Mesendoderm (in vitro differentiated cells): ENCODE data around the gene MTHFD1L.

Source experiments
- DNase-seq: peaks from one replicate; pipeline ENCODE4 v3.0.0; 2013
- H2AK5ac ChIP-seq: 2 replicates; pipeline ENCODE4 v1.6.1; 2013; ENCODE audit warnings: low read length, inconsistent platforms
- H2BK120ac ChIP-seq: 2 replicates; pipeline ENCODE4 v1.6.1; 2013; ENCODE audit warnings: low read depth, mild to moderate bottlenecking, low read length, moderate library complexity, mixed read lengths
- H2BK15ac ChIP-seq: replicated peaks from 2 replicates; pipeline ENCODE4 v1.6.1; 2013; ENCODE audit warnings: low read depth, mild to moderate bottlenecking, moderate library complexity
- H2BK5ac ChIP-seq: 2 replicates; pipeline ENCODE4 v1.6.1; 2013; ENCODE audit warnings: low read length, inconsistent platforms
- H3K18ac ChIP-seq: 2 replicates; pipeline ENCODE4 v1.6.1; 2013; ENCODE audit warnings: mild to moderate bottlenecking, low read length, mixed read lengths
- H3K23ac ChIP-seq: one replicate; pipeline ENCODE4 v1.6.1; 2013; ENCODE audit warnings: low read length
- H3K27ac ChIP-seq: 2 replicates; pipeline ENCODE4 v1.5.1; 2013; ENCODE audit warnings: low read depth, mild to moderate bottlenecking, inconsistent platforms, low read length, moderate library complexity
- H3K27me3 ChIP-seq: 2 replicates; pipeline ENCODE4 v1.6.1; 2013; ENCODE audit warnings: low read length, control low read depth, mild to moderate bottlenecking, inconsistent platforms; ENCODE audit not compliant: insufficient read depth, poor library complexity
- H3K36me3 ChIP-seq: 2 replicates; pipeline ENCODE4 v1.6.1; 2013; ENCODE audit warnings: low read length, inconsistent platforms; ENCODE audit not compliant: control insufficient read depth, insufficient read depth
- H3K4ac ChIP-seq: one replicate; pipeline ENCODE4 v1.6.1; 2013; ENCODE audit warnings: low read depth, mild to moderate bottlenecking, low read length, moderate library complexity
- H3K4me1 ChIP-seq: 2 replicates; pipeline ENCODE4 v1.6.1; 2013; ENCODE audit warnings: low read depth, low read length, inconsistent platforms; ENCODE audit not compliant: control insufficient read depth
- H3K4me2 ChIP-seq: 2 replicates; pipeline ENCODE4 v1.6.1; 2013; ENCODE audit warnings: low read length
- H3K4me3 ChIP-seq: 2 replicates; pipeline ENCODE4 v1.5.1; 2013; ENCODE audit warnings: mild to moderate bottlenecking, low read length
- H3K56ac ChIP-seq: one replicate; pipeline ENCODE4 v1.6.1; 2013; ENCODE audit warnings: low read length
- H3K79me1 ChIP-seq: 2 replicates; pipeline ENCODE4 v1.6.1; 2013; ENCODE audit warnings: low read length, inconsistent platforms
- H3K79me2 ChIP-seq: 2 replicates; pipeline ENCODE4 v1.6.1; 2013; ENCODE audit warnings: mild to moderate bottlenecking, low read length; ENCODE audit not compliant: control insufficient read depth, insufficient read depth
- H3K9ac ChIP-seq: 2 replicates; pipeline ENCODE4 v1.6.1; 2013; ENCODE audit warnings: low read length, inconsistent platforms
- H4K5ac ChIP-seq: one replicate; pipeline ENCODE4 v1.6.1; 2013; ENCODE audit warnings: low read length
- H4K8ac ChIP-seq: one replicate; pipeline ENCODE4 v1.6.1; 2013; ENCODE audit warnings: low read depth, mild to moderate bottlenecking, control low read depth, low read length, moderate library complexity
- WGBS: extraction: QIAGEN DNeasy Blood & Tissue Kit; methylation state at CpG from one replicate; pipeline ENCODE4 v1.1.7; 2013; ENCODE audit warnings: low lambda C conversion rate, missing lambda C conversion rate; ENCODE audit not compliant: insufficient coverage; ENCODE audit errors: extremely low coverage; 5-methylcytosine and 5-hydroxymethylcytosine counted together

MTHFD1L gene

DNA sequence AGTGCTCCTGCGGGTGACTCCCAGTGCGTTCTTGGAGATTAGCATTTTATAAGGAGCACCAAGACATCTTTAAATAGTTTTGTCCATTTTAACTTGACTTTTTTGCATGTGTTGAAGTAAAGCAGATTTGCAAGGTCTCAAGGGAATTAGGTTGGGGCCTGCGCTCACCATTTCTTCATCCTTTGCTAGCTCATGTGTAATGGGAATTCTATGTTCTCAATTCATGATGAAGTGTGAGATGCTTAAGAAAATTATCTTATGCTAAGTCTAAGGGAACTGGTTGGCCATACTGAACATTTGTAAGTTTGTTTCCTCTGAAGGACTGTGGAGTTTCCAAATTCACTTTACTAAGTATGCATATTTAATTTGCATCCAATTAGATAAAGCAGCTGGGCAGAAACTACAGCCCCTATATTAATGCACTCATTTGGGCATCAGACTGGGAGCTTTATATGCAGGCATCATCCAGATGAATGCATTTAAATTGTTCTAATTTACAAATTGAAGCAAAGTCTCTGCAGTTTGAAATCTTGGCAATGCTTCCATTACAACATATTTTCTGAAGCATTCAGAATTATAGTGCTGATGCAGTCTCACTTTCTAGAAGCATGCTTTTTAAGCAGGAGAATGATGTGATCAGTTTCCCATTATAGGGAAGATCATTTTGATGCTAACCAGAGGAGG is 266.0 kb downstream of the MTHFD1L start:
- Histone ChIP-seq H3K79me1 (no peaks in the 10 kb centered on the region), H3K27ac (no peak overlapping the region), H3K9ac (no peak overlapping the region), H3K27me3 (no peaks in the 10 kb centered on the region), H4K5ac (no peak overlapping the region), H2BK120ac (no peak overlapping the region), H3K4ac (no peak overlapping the region), H2BK15ac (no peak overlapping the region), H2AK5ac (no peak overlapping the region), H3K4me2 (no peak overlapping the region), H3K23ac (no peak overlapping the region), H3K4me1 (peaks cover 4% of the 10 kb centered on the region), H2BK5ac (no peak overlapping the region), H3K56ac (no peak overlapping the region), H4K8ac (no peak overlapping the region), H3K36me3 (no peaks in the 10 kb centered on the region), H3K18ac (no peak overlapping the region), H3K4me3 (no peak overlapping the region), H3K79me2 (no peaks in the 10 kb centered on the region)
- WGBS = no CpG with 5 or more reads among the region's 3 CpGs
- no peak for DNase-seq

DNA sequence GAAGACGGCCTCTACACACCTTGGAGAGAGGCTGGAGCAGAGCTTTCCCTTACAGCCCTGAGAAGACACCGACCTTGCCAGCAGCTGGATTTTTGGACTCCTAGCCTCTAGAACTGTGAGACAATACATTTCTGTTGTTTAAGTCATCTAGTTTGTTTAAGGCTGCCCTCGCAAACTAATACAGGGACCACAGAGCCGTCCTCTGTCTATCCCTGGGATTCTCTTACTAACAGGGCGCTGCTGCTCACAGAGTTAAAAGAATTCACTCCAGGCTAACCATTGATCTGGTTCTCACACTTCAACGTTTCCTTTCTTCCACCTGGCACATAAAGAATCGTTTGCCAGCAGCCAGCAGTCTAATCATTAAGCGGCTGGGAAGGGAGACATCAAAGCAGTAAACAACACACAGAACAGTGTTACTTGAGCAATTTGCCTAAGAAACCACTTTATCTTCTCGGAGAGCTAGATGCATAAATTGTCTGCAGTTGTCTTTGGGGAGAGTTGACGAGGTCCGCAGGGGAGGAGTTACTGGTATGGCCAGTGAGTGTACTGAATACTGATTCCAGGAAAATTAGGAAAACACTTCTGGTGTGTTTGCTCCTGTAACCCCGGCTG is 270.7 kb downstream of the MTHFD1L start:
- Histone ChIP-seq H3K18ac (no peak overlapping the region), H3K9ac (no peak overlapping the region), H3K36me3 (no peaks in the 10 kb centered on the region), H2BK5ac (no peak overlapping the region), H2BK120ac (no peak overlapping the region), H2BK15ac (no peak overlapping the region), H2AK5ac (no peak overlapping the region), H3K4me3 (no peak overlapping the region), H3K4me2 (no peak overlapping the region), H3K4me1 (no peaks in the 10 kb centered on the region), H3K23ac (no peak overlapping the region), H4K8ac (no peak overlapping the region), H3K79me2 (no peaks in the 10 kb centered on the region), H3K79me1 (no peaks in the 10 kb centered on the region), H3K27me3 (no peaks in the 10 kb centered on the region), H3K56ac (no peak overlapping the region), H3K27ac (no peak overlapping the region), H3K4ac (no peak overlapping the region), H4K5ac (no peak overlapping the region)
- no CpG with 5 or more reads among the region's 12 CpGs for WGBS
- no peak for DNase-seq

DNA sequence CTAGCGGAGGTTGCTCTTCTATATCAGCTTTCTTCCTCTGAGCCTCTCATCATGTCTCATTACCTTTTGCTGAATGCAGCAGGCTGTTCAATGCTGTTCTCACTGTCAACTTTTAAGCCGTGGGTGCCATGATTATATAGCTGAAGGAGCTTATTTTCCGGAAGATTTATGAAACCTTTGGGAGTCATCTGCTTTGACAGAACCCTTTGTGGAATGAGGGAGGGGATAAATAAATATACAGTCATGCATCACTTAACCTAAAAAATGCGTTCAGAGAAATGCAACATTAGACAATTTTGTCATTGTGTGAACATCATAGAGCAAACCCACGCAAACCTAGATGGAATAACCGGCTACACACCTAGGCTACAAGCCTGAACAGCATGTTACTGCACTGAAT is 272.0 kb downstream of the MTHFD1L start:
- H3K56ac ChIP-seq = no peak overlapping the region
- no peak overlapping the region for H3K18ac ChIP-seq
- no peak overlapping the region for H4K5ac ChIP-seq
- H3K36me3 ChIP-seq = no peaks in the 10 kb centered on the region
- no peaks in the 10 kb centered on the region for H3K79me1 ChIP-seq
- H3K4ac ChIP-seq = no peak overlapping the region
- no peaks in the 10 kb centered on the region for H3K79me2 ChIP-seq
- H3K23ac ChIP-seq = no peak overlapping the region
- no CpG with 5 or more reads among the region's 6 CpGs for WGBS
- H2AK5ac ChIP-seq = no peak overlapping the region
- no peak overlapping the region for H2BK120ac ChIP-seq
- no peak overlapping the region for H3K4me2 ChIP-seq
- no peak overlapping the region for H3K9ac ChIP-seq
- no peak overlapping the region for H3K27ac ChIP-seq
- DNase-seq = no peak
- H2BK15ac ChIP-seq = no peak overlapping the region
- H3K4me3 ChIP-seq = no peak overlapping the region
- H4K8ac ChIP-seq = no peak overlapping the region
- no peak overlapping the region for H2BK5ac ChIP-seq
- H3K27me3 ChIP-seq = no peaks in the 10 kb centered on the region
- no peaks in the 10 kb centered on the region for H3K4me1 ChIP-seq

DNA sequence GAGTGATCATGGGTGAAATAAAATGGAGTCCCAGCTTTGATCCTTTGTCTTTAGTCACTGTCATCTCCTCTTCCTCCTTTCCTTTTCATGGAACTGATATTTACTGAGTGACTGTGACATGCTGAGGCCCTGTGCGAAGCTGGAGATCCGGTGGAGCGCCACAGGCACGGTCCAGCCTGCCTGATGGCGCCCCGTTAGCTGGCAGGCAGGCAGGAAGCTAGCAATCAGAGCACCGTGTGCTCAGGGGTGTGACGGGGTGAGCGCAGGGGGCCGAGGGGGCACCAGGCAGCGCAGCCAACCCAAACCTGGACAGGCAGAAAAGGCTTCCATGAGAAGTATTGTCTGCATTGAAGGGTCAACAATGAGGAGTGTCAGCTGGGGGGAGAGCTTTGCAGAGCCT is 274.0 kb downstream of the MTHFD1L start:
- Histone ChIP-seq H3K79me1 (no peaks in the 10 kb centered on the region), H3K27me3 (no peaks in the 10 kb centered on the region), H3K4ac (no peak overlapping the region), H3K4me1 (no peaks in the 10 kb centered on the region), H3K23ac (no peak overlapping the region), H3K4me3 (no peak overlapping the region), H3K4me2 (no peak overlapping the region), H3K79me2 (no peaks in the 10 kb centered on the region), H4K8ac (no peak overlapping the region), H3K18ac (no peak overlapping the region), H3K56ac (no peak overlapping the region), H3K36me3 (no peaks in the 10 kb centered on the region), H2BK5ac (no peak overlapping the region), H2AK5ac (no peak overlapping the region), H3K9ac (no peak overlapping the region), H2BK15ac (no peak overlapping the region), H3K27ac (no peak overlapping the region), H4K5ac (no peak overlapping the region), H2BK120ac (no peak overlapping the region)
- DNase-seq = no peak
- no CpG with 5 or more reads among the region's 11 CpGs for WGBS

DNA sequence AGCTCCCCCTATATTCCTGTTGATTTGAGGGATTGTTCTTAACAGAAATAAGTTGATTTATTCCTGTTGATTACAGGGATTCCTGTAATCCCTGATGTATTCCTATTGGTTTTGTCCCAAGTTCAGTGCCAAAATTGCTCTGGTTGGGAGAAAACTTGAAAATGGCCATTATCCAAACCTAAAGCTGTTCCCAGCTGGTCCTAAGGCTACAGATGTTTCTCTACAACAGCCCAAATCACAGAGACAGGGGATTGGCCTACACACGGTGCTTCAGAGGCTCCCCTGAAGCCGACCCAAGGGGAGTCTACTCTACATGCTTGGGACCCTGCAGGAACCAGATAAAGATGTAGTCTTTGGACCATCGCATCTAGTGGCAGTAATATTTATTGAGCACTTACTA is 275.3 kb downstream of the MTHFD1L start:
- H3K79me2 ChIP-seq = no peaks in the 10 kb centered on the region
- no peak overlapping the region for H3K4me2 ChIP-seq
- no peak overlapping the region for H2AK5ac ChIP-seq
- no peak overlapping the region for H2BK15ac ChIP-seq
- H3K27ac ChIP-seq = no peak overlapping the region
- H3K23ac ChIP-seq = no peak overlapping the region
- no peak for DNase-seq
- H4K8ac ChIP-seq = no peak overlapping the region
- H3K18ac ChIP-seq = no peak overlapping the region
- H2BK120ac ChIP-seq = no peak overlapping the region
- H3K27me3 ChIP-seq = no peaks in the 10 kb centered on the region
- H4K5ac ChIP-seq = no peak overlapping the region
- H3K79me1 ChIP-seq = no peaks in the 10 kb centered on the region
- H3K56ac ChIP-seq = no peak overlapping the region
- no peaks in the 10 kb centered on the region for H3K4me1 ChIP-seq
- H2BK5ac ChIP-seq = no peak overlapping the region
- no peak overlapping the region for H3K9ac ChIP-seq
- no peak overlapping the region for H3K4ac ChIP-seq
- H3K4me3 ChIP-seq = no peak overlapping the region
- WGBS = no CpG with 5 or more reads among the region's 3 CpGs
- no peaks in the 10 kb centered on the region for H3K36me3 ChIP-seq

DNA sequence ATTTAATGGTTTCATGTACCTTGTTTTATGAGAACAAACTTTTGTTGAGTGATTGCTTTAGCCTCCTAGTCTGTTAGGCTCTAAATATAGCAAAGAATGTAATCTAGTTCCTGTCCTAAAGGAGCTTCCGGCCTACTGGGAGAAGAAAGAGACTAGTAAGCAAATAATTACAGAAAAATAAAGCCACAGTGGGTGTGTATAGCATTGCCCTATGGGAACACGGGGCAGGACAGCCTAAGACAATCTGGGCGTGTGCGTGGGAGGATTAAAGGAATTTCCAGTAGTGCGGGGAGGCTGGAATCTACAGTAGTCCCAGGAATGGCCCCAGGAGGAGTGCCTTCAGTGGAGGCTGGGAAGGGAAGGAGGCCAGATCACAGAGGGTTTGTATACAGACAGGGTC is 276.2 kb downstream of the MTHFD1L start:
- no peaks in the 10 kb centered on the region for H3K4me1 ChIP-seq
- H2BK5ac ChIP-seq = no peak overlapping the region
- H3K18ac ChIP-seq = no peak overlapping the region
- no peak for DNase-seq
- no peak overlapping the region for H4K5ac ChIP-seq
- no peaks in the 10 kb centered on the region for H3K79me2 ChIP-seq
- H2AK5ac ChIP-seq = no peak overlapping the region
- H3K23ac ChIP-seq = no peak overlapping the region
- no peak overlapping the region for H3K27ac ChIP-seq
- no peak overlapping the region for H2BK15ac ChIP-seq
- no peak overlapping the region for H3K56ac ChIP-seq
- H3K4ac ChIP-seq = no peak overlapping the region
- no peak overlapping the region for H2BK120ac ChIP-seq
- no peak overlapping the region for H3K4me3 ChIP-seq
- H4K8ac ChIP-seq = no peak overlapping the region
- H3K36me3 ChIP-seq = no peaks in the 10 kb centered on the region
- WGBS = no CpG with 5 or more reads among the region's 5 CpGs
- H3K27me3 ChIP-seq = no peaks in the 10 kb centered on the region
- H3K79me1 ChIP-seq = no peaks in the 10 kb centered on the region
- H3K4me2 ChIP-seq = no peak overlapping the region
- no peak overlapping the region for H3K9ac ChIP-seq
